ENCODE data around the gene SORCS2. TPM values are rescaled to one million over a fixed set of nuclear protein-coding genes. Genes with fewer than 3 reads are reported as not detected.

SORCS2 gene
- total and polyA plus RNA-seq, 2 of the 4 experiments (the other 2 are of a cell fraction), result 0.36 to 0.62 TPM

DNA sequence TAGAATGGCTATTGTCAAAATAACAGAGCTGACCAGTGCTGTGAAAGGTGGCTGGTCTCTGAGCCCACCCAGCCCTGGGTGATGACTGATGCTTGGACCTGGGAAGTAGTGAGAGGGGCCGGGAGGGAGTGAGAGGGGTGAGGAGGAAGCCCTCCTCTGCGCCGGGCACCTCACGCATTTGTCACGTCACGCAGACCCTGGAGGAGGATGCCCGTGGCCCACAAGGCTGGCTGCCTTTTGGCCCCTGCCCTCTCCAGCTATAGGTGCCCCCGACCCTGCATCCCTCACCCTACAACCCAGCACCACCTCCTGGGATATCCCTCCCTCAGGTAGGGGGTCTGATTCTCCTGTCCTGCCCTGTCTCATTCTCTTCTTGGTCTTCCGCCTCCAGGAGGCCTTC is 539.9 kb downstream of the SORCS2 start:
- H3K36me3 ChIP-seq (ENCODE audit: control insufficient read depth, insufficient read depth, low read length), result no peaks in the 10 kb centered on the region
- no peak overlapping the region for H3K4ac ChIP-seq (ENCODE audit: low read depth, low read length)
- ChIA-PET POLR2A (ENCODE audit: unreplicated experiment) (no interaction called here), CTCF (no interaction called here)
- H3K23ac ChIP-seq (ENCODE audit: low read depth, low read length), result no peak overlapping the region
- H3K9me3 ChIP-seq (ENCODE audit: control insufficient read depth, insufficient read depth, low read length), result no peaks in the 10 kb centered on the region
- H4K91ac ChIP-seq (ENCODE audit: insufficient read depth, low read depth, low read length), result no peak overlapping the region
- H3K27me3 ChIP-seq (ENCODE audit: control insufficient read depth, insufficient read depth, low read length), result peaks cover 29% of the 10 kb centered on the region
- H2BK20ac ChIP-seq (ENCODE audit: low read depth, low read length), result no peak overlapping the region
- H3K79me1 ChIP-seq (ENCODE audit: low read depth in 1 of 2, low read length in 2 of 2), result no peaks in the 10 kb centered on the region
- DNase-seq (no peak), ATAC-seq (ENCODE audit: low read depth) (no peak)
- intact Hi-C loops (cut with micrococcal nuclease) (no loop called here), dilution Hi-C loops (cut with HindIII; ENCODE audit: low sequenced_read_pairs, unreplicated experiment) (no loop called here), in situ Hi-C loops (cut with MboI; ENCODE audit: low sequenced_read_pairs) (no loop called here)
- H3K4me1 ChIP-seq (ENCODE audit: control insufficient read depth, insufficient read depth, low read length), result no peaks in the 10 kb centered on the region
- H3K4me2 ChIP-seq (ENCODE audit: low read depth, low read length), result no peak overlapping the region
- H3K9ac ChIP-seq (ENCODE audit: low read depth, low read length), result no peak overlapping the region
- H2BK15ac ChIP-seq (ENCODE audit: low read depth, low read length), result no peak overlapping the region
- no peak overlapping the region for H4K8ac ChIP-seq (ENCODE audit: low read depth in 2 of 2, low read length in 2 of 2)
- no peak overlapping the region for H2BK5ac ChIP-seq (ENCODE audit: low read depth, low read length, poor library complexity, severe bottlenecking)
- H3K27ac ChIP-seq (ENCODE audit: insufficient read depth, low read length), result no peak overlapping the region
- H2AK5ac ChIP-seq (ENCODE audit: low read depth, low read length), result no peak overlapping the region
- H2BK120ac ChIP-seq (ENCODE audit: low read depth, low read length), result no peak overlapping the region
- no peak overlapping the region for H4K5ac ChIP-seq (ENCODE audit: low read depth, low read length)
- no peak overlapping the region for H3K14ac ChIP-seq (replicated peaks; ENCODE audit: low read depth, low read length)
- no peaks in the 10 kb centered on the region for H3K9me1 ChIP-seq (ENCODE audit: insufficient read depth, low read length)
- no peak for TF ChIP-seq MAFK (IDR thresholded peaks at IDR 0.05; ENCODE audit: low read depth, low read length)
- TF ChIP-seq USF2 (IDR thresholded peaks at IDR 0.05; ENCODE audit: low read depth, low read length), result no peak
- no peak for TF ChIP-seq POLR2A (IDR thresholded peaks at IDR 0.05; ENCODE audit: low read depth, low read length)
- no peak for TF ChIP-seq NFE2L2 (IDR thresholded peaks at IDR 0.05; ENCODE audit: low read depth, low read length)
- TF ChIP-seq, protein P1, sequence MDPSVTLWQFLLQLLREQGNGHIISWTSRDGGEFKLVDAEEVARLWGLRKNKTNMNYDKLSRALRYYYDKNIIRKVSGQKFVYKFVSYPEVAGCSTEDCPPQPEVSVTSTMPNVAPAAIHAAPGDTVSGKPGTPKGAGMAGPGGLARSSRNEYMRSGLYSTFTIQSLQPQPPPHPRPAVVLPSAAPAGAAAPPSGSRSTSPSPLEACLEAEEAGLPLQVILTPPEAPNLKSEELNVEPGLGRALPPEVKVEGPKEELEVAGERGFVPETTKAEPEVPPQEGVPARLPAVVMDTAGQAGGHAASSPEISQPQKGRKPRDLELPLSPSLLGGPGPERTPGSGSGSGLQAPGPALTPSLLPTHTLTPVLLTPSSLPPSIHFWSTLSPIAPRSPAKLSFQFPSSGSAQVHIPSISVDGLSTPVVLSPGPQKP (IDR thresholded peaks at IDR 0.05; ENCODE audit: borderline replicate concordance, low read depth, low read length), result no peak
- no peak for TF ChIP-seq SMC3 (IDR thresholded peaks at IDR 0.05; ENCODE audit: low read depth, low read length)
- no peak for TF ChIP-seq CHD1 (IDR thresholded peaks at IDR 0.05; ENCODE audit: low read depth, low read length)
- TF ChIP-seq MXI1 (IDR thresholded peaks at IDR 0.05; ENCODE audit: borderline replicate concordance, low read depth, low read length), result no peak
- no peak for TF ChIP-seq CTCF (conservative IDR thresholded peaks at IDR 0.05; ENCODE audit: low read depth, low read length)
- TF ChIP-seq CEBPB (IDR thresholded peaks at IDR 0.05; ENCODE audit: low read depth, low read length), result no peak
- no peak for TF ChIP-seq BHLHE40 (IDR thresholded peaks at IDR 0.05; ENCODE audit: low read depth, low read length)
- no peak overlapping the region for H2AFZ ChIP-seq (replicated peaks; ENCODE audit: low read length, poor library complexity)
- H4K20me1 ChIP-seq (ENCODE audit: insufficient read depth, low read length), result no peaks in the 10 kb centered on the region; the same call in 1 of the 2 replicates
- H2AK9ac ChIP-seq (replicated peaks; ENCODE audit: low read depth, low read length, poor library complexity), result no peak overlapping the region
- no TSS peak for BruUV-seq (replicated peaks)
- H3K4me3 ChIP-seq (ENCODE audit: insufficient read depth, low read depth, low read length), result no peak overlapping the region
- H3K56ac ChIP-seq (ENCODE audit: extremely low read depth, insufficient read depth, low read length), result no peak overlapping the region
- WGBS, 2 experiments (ENCODE audit: extremely low coverage in 2 of 2, insufficient read length in 1 of 2), result no CpG with 5 or more reads among the region's 9 CpGs
- H3K18ac ChIP-seq (ENCODE audit: low read depth, low read length), result no peak overlapping the region
